Neural cell (in vitro differentiated cells): Measurements from ENCODE around the gene RNF213. TPM values are rescaled to one million over a fixed set of nuclear protein-coding genes. Genes with fewer than 3 reads are reported as not detected.

Experiments
- H2AFZ ChIP-seq: fragments of 200-600, 300-800 bp; sonication (generic), shearing (Covaris generic); 2 replicates; pipeline ENCODE4 v1.6.0; 2014; ENCODE audit warnings: low read depth, mild to moderate bottlenecking, antibody characterized with exemption, low read length, moderate library complexity
- H3F3A ChIP-seq: fragments of 200-600 bp; shearing (Covaris generic); 2 replicates; pipeline ENCODE4 v1.6.1; 2016; ENCODE audit warnings: mild to moderate bottlenecking, moderate library complexity, mixed read lengths, antibody characterized with exemption, low read length; ENCODE audit not compliant: insufficient read depth, poor library complexity, severe bottlenecking
- H3K27ac ChIP-seq: fragments of 200-600, 300-800 bp; sonication (generic), shearing (Covaris generic); 2 replicates; pipeline ENCODE4 v1.5.1; 2014; ENCODE audit warnings: mild to moderate bottlenecking, low read length, moderate library complexity
- H3K27me3 ChIP-seq: fragments of 300-800, 200-600 bp; sonication (generic), shearing (Covaris generic); 2 replicates; pipeline ENCODE4 v1.6.0; 2014; ENCODE audit warnings: mild to moderate bottlenecking, low read depth, low read length, moderate library complexity; ENCODE audit not compliant: insufficient read depth
- H3K36me3 ChIP-seq: fragments of 300-800, 200-600 bp; sonication (generic), shearing (Covaris generic); 2 replicates; pipeline ENCODE4 v1.5.1; 2014; ENCODE audit warnings: mild to moderate bottlenecking, antibody characterized with exemption, low read length, moderate library complexity; ENCODE audit not compliant: insufficient read depth
- H3K4me2 ChIP-seq: fragments of 300-800, 200-600 bp; sonication (generic), shearing (Covaris generic); 2 replicates; pipeline ENCODE4 v1.6.0; 2014; ENCODE audit warnings: mild to moderate bottlenecking, low read length
- H3K4me3 ChIP-seq: fragments of 300-800, 200-600 bp; sonication (generic), shearing (Covaris generic); 2 replicates; pipeline ENCODE4 v1.5.1; 2014; ENCODE audit warnings: mild to moderate bottlenecking, low read length, moderate library complexity
- H3K79me2 ChIP-seq: fragments of 200-600 bp; shearing (Covaris generic); replicated peaks from 2 replicates; pipeline ENCODE4 v1.6.0; 2014; ENCODE audit warnings: mild to moderate bottlenecking, low read length, moderate library complexity; ENCODE audit not compliant: insufficient read depth
- H3K9ac ChIP-seq: fragments of 300-800, 200-600 bp; sonication (generic), shearing (Covaris generic); 2 replicates; pipeline ENCODE4 v1.6.1; 2016; ENCODE audit warnings: mild to moderate bottlenecking, low read length, mixed read lengths
- H3K9me2 ChIP-seq: fragments of 200-600 bp; shearing (Covaris generic); 2 replicates; pipeline ENCODE4 v1.6.1; 2016; ENCODE audit warnings: mild to moderate bottlenecking, low read length, mixed read lengths; ENCODE audit not compliant: insufficient read depth
- H3K9me3 ChIP-seq: fragments of 200-600, 300-800 bp; sonication (generic), shearing (Covaris generic); 2 replicates; pipeline ENCODE4 v1.6.1; 2016; ENCODE audit warnings: mild to moderate bottlenecking, mixed run types, low read length, moderate library complexity, mixed read lengths
- H4K20me1 ChIP-seq: fragments of 200-600 bp; shearing (Covaris generic); 2 replicates; pipeline ENCODE4 v1.6.1; 2016; ENCODE audit warnings: mild to moderate bottlenecking, mixed run types; ENCODE audit not compliant: insufficient read depth
- CTCF ChIP-seq: fragments of 450-650 bp; IDR thresholded peaks from 2 replicates; pipeline ENCODE4 v1.5.1; 2014; ENCODE audit warnings: antibody characterized with exemption, mild to moderate bottlenecking, moderate library complexity; ENCODE audit not compliant: poor library complexity, severe bottlenecking
- EP300 ChIP-seq: fragments of 450-650 bp; conservative IDR thresholded peaks from 2 replicates; pipeline ENCODE4 v1.6.1; 2014; ENCODE audit warnings: antibody characterized with exemption, mild to moderate bottlenecking, moderate library complexity; ENCODE audit not compliant: poor library complexity, severe bottlenecking
- EZH2 ChIP-seq: fragments of 200-600, 300-800 bp; shearing (Covaris generic), sonication (generic); IDR thresholded peaks from 2 replicates; pipeline ENCODE4 v1.6.1; 2014; ENCODE audit warnings: antibody characterized with exemption, low read length, borderline replicate concordance, mild to moderate bottlenecking; ENCODE audit not compliant: insufficient read depth, poor library complexity, severe bottlenecking
- MXI1 ChIP-seq: fragments of 450-650 bp; conservative IDR thresholded peaks from 2 replicates; pipeline ENCODE4 v1.6.1; 2014; ENCODE audit warnings: antibody characterized with exemption, mild to moderate bottlenecking; ENCODE audit not compliant: poor library complexity, severe bottlenecking
- POLR2AphosphoS5 ChIP-seq: IDR thresholded peaks from 2 replicates; pipeline ENCODE4 v1.6.1; 2012
- RAD21 ChIP-seq: fragments of 450-650 bp; conservative IDR thresholded peaks from 2 replicates; pipeline ENCODE4 v1.6.1; 2014; ENCODE audit warnings: antibody characterized with exemption, mild to moderate bottlenecking, moderate library complexity
- REST ChIP-seq: IDR thresholded peaks from 2 replicates; pipeline ENCODE4 v1.6.1; 2012; ENCODE audit warnings: borderline replicate concordance
- SMC3 ChIP-seq: fragments of 450-650 bp; conservative IDR thresholded peaks from 2 replicates; pipeline ENCODE4 v1.6.1; 2014; ENCODE audit warnings: antibody characterized with exemption, mild to moderate bottlenecking, moderate library complexity; ENCODE audit not compliant: poor library complexity
- TAF1 ChIP-seq: IDR thresholded peaks from 2 replicates; pipeline ENCODE4 v1.6.1; 2012; ENCODE audit warnings: low read depth
- polyA plus RNA-seq: library from polyadenylated mRNA; depleted of rRNA; stranded (reverse); fragments of >200 nt; gene quantifications from 2 replicates; pipeline ENCODE4 v1.2.3, GENCODE V29; 2014

RNF213 gene
- polyA plus RNA-seq, 1 donor from 2014 or later: 1.5 TPM

- H3K4me2 ChIP-seq: no peak overlapping the region
- H4K20me1 ChIP-seq: no peaks in the 10 kb centered on the region
- no peaks in the 10 kb centered on the region for H3K27me3 ChIP-seq
- no peaks in the 10 kb centered on the region for H3K9me3 ChIP-seq
- no peak overlapping the region for H3K27ac ChIP-seq
- no peak overlapping the region for H3K4me3 ChIP-seq
- H3F3A ChIP-seq: no peaks in the 10 kb centered on the region
- H3K36me3 ChIP-seq: no peaks in the 10 kb centered on the region
- no peak overlapping the region for H3K9ac ChIP-seq
- TF ChIP-seq POLR2AphosphoS5 (no peak), TAF1 (no peak), MXI1 (no peak), SMC3 (no peak), REST (no peak), CTCF (no peak), EZH2 (no peak), EP300 (no peak), RAD21 (no peak)
- no peak overlapping the region for H2AFZ ChIP-seq
- no peaks in the 10 kb centered on the region for H3K79me2 ChIP-seq
- no peaks in the 10 kb centered on the region for H3K9me2 ChIP-seq
Observed at GRCh38 chr17:80445726-80446110, 185.1 kb downstream of the RNF213 start.

GRCh38 chr17:80446645-80447405, 186.2 kb downstream of the RNF213 start:
- TF ChIP-seq EP300 (no peak), EZH2 (no peak), SMC3 (no peak), POLR2AphosphoS5 (no peak)
- no peak overlapping the region for H3K27ac ChIP-seq
- H3K4me2 ChIP-seq: no peak overlapping the region

More at GRCh38 chr17:80446645-80447405, 186.2 kb downstream of the RNF213 start:
- Histone ChIP-seq H3K27me3 (no peaks in the 10 kb centered on the region), H2AFZ (no peak overlapping the region), H3F3A (no peaks in the 10 kb centered on the region), H3K9me2 (no peaks in the 10 kb centered on the region), H3K9me3 (no peaks in the 10 kb centered on the region), H3K9ac (no peak overlapping the region), H3K4me3 (no peak overlapping the region), H3K79me2 (no peaks in the 10 kb centered on the region), H3K36me3 (no peaks in the 10 kb centered on the region), H4K20me1 (no peaks in the 10 kb centered on the region)
